NCI-H748 (cell line): ENCODE results near the gene HOXA13.
A peak's percentile ranks its signal among the peaks of the same experiment; 100 is the strongest.

Source experiments
- DNase-seq: peaks from one replicate; lab custom pipeline; 2025; ENCODE audit not compliant: unreplicated experiment; lab: John Stamatoyannopoulos, UW

The HOXA13 gene

GRCh38 chr7:27193335-27194001 lies 6.4 kb downstream of the HOXA13 start:
- no peak for DNase-seq

- no peak for DNase-seq
Observed at GRCh38 chr7:27192546-27193334, 7.2 kb downstream of the HOXA13 start.

DNA sequence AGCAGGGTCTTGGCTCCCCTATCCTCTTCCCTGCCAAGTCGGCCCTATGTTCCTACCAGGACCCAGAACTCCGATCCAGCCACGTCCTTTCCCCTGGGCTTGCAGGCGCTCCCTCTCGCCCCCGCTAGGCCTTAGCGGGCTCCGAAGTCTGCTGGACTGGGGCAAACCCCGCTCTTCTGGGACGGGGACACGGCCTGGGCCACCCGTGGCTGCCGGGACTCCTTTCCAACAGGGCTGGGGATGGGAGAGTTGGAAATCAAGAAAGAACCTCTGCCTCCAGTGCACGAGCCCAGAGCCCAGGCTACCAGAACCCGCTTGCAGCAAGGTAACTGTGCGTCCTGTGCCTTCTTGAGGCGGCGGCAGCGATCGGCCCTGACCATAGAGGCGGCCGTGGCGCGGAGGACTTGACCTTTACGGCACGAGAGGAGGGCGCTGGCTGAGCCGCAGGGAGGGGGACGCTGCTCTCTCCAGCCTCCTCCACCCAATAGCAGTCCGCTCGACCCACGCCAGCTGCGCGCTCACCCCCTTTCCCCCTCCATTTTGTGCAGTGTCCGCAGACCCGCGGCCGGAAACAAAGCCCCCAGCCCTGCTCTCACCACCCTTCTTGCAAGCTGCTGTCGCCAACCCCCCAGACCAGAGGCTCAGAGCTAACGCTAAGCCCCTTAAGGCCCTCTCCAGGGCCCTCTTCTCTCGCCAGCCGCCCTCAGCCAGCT lies 7.9 kb downstream of the HOXA13 start:
- DNase-seq = no peak

DNA sequence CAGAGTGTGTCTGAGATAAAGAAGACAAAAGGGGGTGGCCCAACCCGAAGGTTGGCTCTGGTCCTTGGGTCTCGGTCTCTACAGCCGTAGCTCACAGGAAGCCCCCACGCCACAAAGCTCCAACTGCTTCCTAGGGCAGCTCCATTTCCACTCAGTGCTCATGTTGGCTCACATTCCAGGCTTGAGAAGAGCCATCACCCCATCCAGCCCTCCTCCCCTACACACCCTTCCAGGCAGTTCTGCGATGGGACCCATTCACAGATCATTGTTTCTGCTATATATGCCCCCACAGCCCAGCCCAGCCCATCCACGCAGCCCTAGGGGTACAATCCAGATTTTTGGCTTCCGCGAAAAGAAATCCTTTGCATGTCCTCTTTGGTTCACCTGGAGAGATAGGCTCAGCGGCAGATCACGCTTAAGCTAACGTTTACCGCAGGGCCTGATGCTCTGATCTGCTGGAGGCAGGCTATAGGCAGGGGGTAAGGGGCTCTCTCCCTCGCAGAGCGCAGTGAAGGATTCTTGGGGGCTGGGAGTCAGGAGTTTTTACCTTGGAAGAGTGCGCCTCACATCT lies 8.6 kb downstream of the HOXA13 start:
- DNase-seq = no peak

DNA sequence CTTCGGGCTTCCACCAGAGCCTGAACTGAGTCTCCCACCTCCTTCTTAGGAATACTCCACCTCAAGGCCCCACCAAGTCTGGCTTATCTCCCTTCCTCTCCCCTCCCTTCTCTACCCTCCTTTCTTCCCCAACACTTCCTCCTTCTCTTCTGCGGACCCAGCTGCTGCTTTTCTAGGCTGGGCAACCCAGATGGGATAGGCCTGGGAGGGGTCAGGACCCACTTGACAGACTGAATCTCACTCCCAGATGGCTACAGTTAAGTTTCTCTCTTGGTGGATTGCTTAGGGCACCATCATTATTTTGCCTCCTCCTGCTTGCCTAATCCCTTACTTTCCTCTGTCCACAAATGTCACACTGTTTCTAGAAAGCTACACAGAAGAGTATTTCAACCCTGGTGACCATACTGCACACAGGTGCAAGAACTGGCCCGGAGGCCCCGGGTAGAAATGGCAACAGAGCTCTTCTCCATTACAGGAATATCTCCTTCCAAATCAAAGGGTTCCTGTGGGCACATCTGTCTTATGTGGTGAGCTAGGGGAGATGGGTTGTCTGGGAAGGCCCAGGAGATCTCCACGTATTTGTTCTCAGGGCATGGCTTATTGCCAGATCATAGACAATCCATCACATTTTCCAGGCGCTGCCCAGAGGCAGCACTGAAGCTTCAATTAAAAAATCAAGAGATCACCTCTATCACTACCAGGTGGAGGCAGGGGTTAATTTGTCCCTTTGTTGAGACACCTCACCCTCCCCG lies 9.7 kb downstream of the HOXA13 start:
- DNase-seq = no peak

DNA sequence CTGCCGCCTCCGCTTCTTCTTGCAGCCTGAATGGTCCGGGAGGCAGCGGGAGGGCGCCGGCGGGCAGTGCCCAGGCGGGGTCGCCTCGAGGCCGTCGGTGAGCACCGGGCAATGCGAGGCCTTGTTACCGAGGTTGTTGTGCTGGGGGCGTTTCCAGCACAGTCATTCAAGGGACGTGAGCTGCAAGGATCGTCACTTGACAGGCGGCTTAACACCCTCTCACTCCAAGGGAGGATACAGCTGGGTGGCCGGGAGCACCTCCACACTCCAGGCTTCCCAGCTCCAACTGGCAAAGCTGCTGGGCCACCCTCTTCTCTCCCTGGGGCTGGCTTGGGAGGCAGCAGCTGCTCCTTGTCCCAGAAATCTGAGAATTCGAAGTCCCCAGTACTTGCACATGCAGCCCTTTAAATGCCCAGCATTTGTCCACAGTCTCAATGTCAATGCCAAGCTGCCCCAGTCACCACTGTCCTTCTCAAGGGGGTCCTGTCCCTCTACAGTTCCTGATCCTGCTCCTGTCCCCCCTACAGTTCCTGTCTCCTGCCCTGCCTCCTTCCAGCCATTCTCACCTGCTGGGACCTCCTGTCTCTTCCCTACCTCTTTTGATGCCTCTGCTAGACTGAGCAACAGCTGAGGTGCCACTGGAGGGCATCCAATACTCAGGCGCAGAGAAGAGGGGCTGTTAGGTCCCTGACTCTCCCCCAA lies 10.4 kb downstream of the HOXA13 start:
- no peak for DNase-seq

DNA sequence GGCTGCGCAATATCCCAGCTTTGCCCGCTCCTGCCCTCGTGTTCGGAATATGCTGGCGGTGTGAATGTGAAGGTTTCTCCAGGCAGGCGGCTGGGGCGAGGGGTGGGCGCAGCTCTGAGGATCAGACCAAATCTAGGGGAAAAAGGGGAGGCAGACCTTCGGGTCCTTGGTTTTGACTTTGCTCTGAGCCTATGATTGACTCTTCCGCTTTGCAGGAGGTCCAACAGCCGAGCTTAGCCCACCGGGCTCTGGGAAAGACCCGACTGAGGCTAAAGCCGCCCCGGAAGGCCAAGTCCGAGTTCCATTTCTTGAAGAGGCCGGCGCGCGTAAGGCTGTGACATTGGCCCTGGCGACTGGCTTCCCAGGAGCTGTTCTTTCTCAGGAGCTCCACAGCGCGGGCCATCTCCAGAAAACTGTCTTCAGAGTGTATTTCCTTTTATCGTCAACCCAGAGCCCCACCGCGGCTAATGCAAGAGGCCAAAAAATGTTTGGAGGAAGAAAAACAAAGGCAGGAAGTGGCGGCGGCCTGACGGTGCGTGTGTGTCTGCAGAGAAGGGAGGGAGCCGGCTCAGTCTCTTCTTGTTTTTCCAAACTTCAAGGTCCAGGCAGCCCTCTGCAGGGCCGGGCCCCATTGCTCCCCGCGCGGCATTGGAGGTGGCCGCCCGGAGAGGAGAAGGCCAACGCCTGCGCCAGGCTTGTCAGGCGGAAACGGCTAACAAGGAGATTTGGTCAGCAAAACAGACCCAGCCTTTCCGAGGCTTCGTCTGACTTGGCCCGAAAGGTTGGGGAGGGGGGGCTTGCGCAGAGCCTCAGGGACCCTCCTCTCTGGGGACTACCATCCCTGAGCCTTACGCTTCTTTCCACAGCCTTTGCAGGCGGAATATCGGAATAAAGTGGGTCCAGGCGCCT lies 11.3 kb downstream of the HOXA13 start:
- peak; percentile 26 for DNase-seq

- DNase-seq = peak; percentile 51
Observed at GRCh38 chr7:27187475-27188385, 12.2 kb downstream of the HOXA13 start.

- DNase-seq = no peak
Observed at GRCh38 chr7:27186668-27187474, 13.0 kb downstream of the HOXA13 start.

DNA sequence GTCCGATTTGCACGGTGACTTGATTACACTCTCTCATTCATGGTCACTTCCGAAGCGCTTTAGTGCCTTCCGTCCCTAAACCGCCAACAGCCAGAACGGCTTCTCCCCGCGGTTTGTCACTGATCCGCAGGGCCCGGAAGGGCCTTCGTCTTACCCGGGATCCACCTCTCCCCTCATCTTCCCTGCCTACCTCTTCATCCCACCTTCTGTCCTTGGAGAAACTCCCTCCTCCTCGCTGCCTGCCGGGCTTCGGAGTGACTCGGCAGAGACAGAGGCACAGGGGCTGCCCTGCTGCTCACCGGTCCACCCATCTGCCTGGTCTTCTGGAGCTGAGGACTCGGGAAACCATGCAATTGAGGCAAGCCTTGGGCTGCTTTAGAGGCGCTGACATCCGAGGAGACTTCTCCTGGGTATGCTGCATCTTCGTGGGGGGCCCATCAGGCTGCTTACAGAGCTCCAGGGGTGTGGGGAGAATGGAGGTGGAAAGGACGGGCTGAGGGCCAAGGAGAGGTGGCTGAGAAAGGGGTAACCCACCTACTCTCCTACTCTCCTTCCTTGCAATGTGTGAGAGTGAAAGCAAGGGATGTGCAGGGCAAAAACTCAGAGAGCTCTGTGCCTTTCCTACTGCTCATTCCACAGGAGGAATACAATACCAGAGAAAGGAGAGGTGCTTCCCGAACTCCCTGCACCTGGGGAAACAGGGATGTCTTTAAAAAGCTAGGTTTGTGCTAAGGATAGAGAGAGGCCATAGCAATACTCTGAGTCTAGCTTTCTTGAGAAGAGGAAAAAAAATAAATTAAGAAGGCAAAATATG lies 13.8 kb downstream of the HOXA13 start:
- DNase-seq = peak; percentile 30

- DNase-seq = peak; percentile 64
Observed at GRCh38 chr7:27185013-27185853, 14.7 kb downstream of the HOXA13 start, which contains the start of gene HOXA11. TSS of gene HOXA11 (minus strand) at chr7:27185232. CDS start at chr7:27185144, 88 bp downstream.

DNA sequence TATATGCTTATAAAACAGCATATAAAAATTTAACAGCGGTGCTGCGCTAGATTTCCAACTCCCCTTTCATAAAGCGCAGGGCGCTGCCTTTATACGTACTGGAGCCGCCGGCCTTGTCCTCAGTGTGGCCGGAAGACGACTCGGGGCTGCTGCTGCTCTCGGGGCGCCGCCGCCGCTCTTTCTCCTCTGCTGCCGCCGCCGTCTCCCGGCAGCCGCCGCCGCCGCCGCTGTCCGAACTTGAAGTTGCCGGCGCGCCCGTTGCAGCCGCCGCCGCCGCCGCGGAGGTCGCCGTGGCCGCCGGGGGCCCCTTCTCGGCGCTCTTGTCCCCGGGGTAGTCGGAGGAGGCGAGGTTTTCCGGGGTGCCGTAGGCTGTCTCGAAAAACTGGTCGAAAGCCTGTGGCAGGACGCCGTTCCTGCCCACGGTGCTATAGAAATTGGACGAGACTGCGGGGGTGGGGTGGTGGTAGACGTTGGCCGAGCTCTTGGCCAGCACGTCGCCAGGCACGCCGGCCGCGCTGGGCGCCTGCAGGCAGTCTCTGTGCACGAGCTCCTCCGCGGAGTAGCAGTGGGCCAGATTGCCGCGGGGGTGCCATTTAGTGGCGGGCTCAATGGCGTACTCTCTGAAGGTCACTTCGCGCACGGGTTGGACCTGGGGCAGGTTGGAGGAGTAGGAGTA lies 15.4 kb downstream of the HOXA13 start:
- peak; percentile 75 for DNase-seq

GRCh38 chr7:27183682-27184336 lies 16.1 kb downstream of the HOXA13 start:
- peak; percentile 66 for DNase-seq
